ENCODE results near the gene SRR. TPM values are rescaled to one million over a fixed set of nuclear protein-coding genes. Genes with fewer than 3 reads are reported as not detected.

SRR gene
- total and polyA plus RNA-seq, 9 of the 15 experiments (the other 6 are each of a cell fraction or from before 2014, with no cell fraction given), result 5.0 to 19.4 (median 7.9) TPM

DNA sequence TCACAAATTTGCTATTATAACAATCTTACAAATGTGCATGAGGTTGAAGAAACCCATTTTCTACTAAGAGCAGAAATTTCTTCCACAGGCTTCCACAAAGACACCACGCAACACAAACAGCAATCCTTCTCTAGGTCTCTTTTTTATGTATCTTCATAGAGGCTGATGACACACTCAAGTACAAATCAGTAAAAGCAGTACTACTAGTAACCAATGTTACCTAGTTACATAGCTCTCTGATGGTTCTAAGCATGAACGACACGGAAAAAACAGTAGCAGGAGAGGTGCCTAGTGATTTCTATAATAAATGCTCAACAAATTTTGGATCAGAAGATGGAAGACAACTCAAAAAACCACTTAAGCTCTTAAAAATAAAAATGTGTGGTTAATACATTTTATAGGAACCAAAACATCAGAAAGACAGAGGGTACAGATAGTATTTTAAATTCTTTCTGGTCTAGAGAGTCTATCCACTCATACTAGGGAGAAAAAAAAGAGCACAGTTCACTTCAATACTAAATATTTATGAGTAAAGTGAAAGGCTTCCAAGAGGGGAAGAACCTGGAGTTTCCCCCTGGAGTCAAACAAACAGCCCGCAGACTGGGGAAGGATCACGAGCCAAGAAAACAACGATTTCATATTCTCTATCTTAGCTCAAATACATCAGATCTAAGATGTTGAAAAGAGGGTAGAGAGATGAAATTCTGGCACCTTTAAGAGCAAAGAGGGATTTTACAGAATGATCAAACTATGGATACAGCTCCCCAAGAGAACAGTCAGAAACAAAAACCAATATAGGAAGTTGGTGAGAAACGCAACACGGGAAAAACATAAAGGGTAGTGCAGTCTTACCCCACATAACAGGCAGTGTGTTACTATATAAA lies 40.3 kb upstream of the SRR start (continued):
- TF ChIP-seq, protein P1, sequence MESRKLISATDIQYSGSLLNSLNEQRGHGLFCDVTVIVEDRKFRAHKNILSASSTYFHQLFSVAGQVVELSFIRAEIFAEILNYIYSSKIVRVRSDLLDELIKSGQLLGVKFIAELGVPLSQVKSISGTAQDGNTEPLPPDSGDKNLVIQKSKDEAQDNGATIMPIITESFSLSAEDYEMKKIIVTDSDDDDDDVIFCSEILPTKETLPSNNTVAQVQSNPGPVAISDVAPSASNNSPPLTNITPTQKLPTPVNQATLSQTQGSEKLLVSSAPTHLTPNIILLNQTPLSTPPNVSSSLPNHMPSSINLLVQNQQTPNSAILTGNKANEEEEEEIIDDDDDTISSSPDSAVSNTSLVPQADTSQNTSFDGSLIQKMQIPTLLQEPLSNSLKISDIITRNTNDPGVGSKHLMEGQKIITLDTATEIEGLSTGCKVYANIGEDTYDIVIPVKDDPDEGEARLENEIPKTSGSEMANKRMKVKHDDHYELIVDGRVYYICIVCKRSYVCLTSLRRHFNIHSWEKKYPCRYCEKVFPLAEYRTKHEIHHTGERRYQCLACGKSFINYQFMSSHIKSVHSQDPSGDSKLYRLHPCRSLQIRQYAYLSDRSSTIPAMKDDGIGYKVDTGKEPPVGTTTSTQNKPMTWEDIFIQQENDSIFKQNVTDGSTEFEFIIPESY (CRISPR knock-in tag; IDR thresholded peaks at IDR 0.05), result no peak
- no peak for TF ChIP-seq CBX3 (IDR thresholded peaks at IDR 0.05; ENCODE audit: borderline replicate concordance in 1 of 2, low read length in 2 of 2)

GRCh38 chr17:2264067-2264860 lies 39.5 kb upstream of the SRR start:
- Histone ChIP-seq H3K79me2 (ENCODE audit: control insufficient read depth, insufficient read depth, low read length) (no peaks in the 10 kb centered on the region), H3K27ac (ENCODE audit: extremely low read depth, low read depth, low read length) (no peak overlapping the region), H3K9me1 (ENCODE audit: control insufficient read depth, insufficient read depth, low read length) (no peaks in the 10 kb centered on the region), H3K9me3 (replicated peaks; ENCODE audit: control insufficient read depth, insufficient read depth, low read depth, low read length) (no peaks in the 10 kb centered on the region), H3K36me3 (ENCODE audit: control insufficient read depth, insufficient read depth, low read length) (peaks cover 11% of the 10 kb centered on the region; the same call in 2 of the 3 replicates), H3K9ac (ENCODE audit: insufficient read depth in 1 of 2, low read depth in 2 of 2, low read length in 2 of 2) (no peak overlapping the region), H4K20me1 (replicated peaks; ENCODE audit: control insufficient read depth, insufficient read depth, low read length) (no peaks in the 10 kb centered on the region), H3K27me3 (ENCODE audit: control insufficient read depth in 2 of 2, insufficient read depth in 2 of 2, low read length in 2 of 2) (no peaks in the 10 kb centered on the region), H3K4me3 (no peak overlapping the region), H3K4me2 (ENCODE audit: insufficient read depth, low read length) (no peak overlapping the region), H2AFZ (ENCODE audit: low read depth, low read length) (no peak overlapping the region), H3K4me1 (replicated peaks in 1 of 2; ENCODE audit: control insufficient read depth in 2 of 2, insufficient read depth in 2 of 2, low read length in 2 of 2) (0 out of 5 replicates have a peak, but pooled peaks cover 0 to 3% of the 10 kb centered on the region in 2 experiments)
- intact Hi-C loops (cut with micrococcal nuclease) (no loop called here), in situ Hi-C loops (cut with MboI) (no loop called here)
- DNase-seq (ENCODE audit: extremely low read depth in 1 of 4, low spot score in 3 of 4), result no peak
- no TSS peak for BruUV-seq (replicated peaks)
- CTCF ChIA-PET (ENCODE audit: low intra/inter-chr PET ratio), result no interaction called here
- POLR2A ChIA-PET, result interaction anchor here (0.9 to 1.3 kb wide), 2 partner anchors 12 to 17 kb away, joined by 3 to 4 read pairs; no protein-coding TSS in a partner anchor
- FAIRE-seq, result no peak
- WGBS (ENCODE audit: insufficient coverage, low coverage, missing lambda C conversion rate), result 76% methylated on average over 7 of the region's 10 CpGs
- no peak for ATAC-seq
- TF ChIP-seq, protein P2, sequence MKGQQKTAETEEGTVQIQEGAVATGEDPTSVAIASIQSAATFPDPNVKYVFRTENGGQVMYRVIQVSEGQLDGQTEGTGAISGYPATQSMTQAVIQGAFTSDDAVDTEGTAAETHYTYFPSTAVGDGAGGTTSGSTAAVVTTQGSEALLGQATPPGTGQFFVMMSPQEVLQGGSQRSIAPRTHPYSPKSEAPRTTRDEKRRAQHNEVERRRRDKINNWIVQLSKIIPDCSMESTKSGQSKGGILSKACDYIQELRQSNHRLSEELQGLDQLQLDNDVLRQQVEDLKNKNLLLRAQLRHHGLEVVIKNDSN (CRISPR knock-in tag; IDR thresholded peaks at IDR 0.05), result no peak
- TF ChIP-seq, protein P3, sequence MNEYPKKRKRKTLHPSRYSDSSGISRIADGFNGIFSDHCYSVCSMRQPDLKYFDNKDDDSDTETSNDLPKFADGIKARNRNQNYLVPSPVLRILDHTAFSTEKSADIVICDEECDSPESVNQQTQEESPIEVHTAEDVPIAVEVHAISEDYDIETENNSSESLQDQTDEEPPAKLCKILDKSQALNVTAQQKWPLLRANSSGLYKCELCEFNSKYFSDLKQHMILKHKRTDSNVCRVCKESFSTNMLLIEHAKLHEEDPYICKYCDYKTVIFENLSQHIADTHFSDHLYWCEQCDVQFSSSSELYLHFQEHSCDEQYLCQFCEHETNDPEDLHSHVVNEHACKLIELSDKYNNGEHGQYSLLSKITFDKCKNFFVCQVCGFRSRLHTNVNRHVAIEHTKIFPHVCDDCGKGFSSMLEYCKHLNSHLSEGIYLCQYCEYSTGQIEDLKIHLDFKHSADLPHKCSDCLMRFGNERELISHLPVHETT (CRISPR knock-in tag; conservative IDR thresholded peaks at IDR 0.05 in 1 of 2, IDR thresholded peaks at IDR 0.05 in 1 of 2), result no peak
- TF ChIP-seq MTF1 (CRISPR knock-in tag; IDR thresholded peaks at IDR 0.05; ENCODE audit: borderline replicate concordance) (no peak), LCOR (CRISPR knock-in tag; IDR thresholded peaks at IDR 0.05) (no peak), ZNF586 (CRISPR knock-in tag; conservative IDR thresholded peaks at IDR 0.05) (no peak), MBD2 (IDR thresholded peaks at IDR 0.05; ENCODE audit: borderline replicate concordance, low read depth) (no peak), EHMT2 (IDR thresholded peaks at IDR 0.05) (no peak), MTA1 (IDR thresholded peaks at IDR 0.05; ENCODE audit: borderline replicate concordance) (no peak), MAFG (tag; conservative IDR thresholded peaks at IDR 0.05) (no peak), NFIC (IDR thresholded peaks at IDR 0.05) (peak; percentile 96), NFIX (CRISPR knock-in tag; IDR thresholded peaks at IDR 0.05; ENCODE audit: low read depth) (peak; percentile 90), BDP1 (IDR thresholded peaks at IDR 0.05; ENCODE audit: insufficient read depth, insufficient read length) (no peak), ZC3H8 (IDR thresholded peaks at IDR 0.05) (no peak)
